ENCODE results near the gene PCK2.

The PCK2 gene

DNA sequence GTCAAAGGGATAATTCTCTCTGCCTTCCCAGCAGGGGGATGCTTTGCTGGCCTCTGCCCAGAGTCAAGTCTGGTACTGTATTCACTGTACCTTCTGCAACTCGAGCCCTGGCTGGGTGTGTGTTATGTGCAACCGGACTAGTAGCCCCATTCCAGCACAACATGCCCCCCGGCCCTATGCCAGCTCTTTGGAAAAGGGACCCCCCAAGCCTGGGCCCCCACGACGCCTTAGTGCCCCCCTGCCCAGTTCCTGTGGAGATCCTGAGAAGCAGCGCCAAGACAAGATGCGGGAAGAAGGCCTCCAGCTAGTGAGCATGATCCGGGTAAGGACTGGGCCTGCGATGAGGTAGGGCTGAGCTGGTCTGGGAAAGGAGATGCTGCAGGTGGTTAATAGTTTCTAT, 56.5 kb downstream of the PCK2 start:
- in situ Hi-C loops (cut with MboI; ENCODE audit: low sequenced_read_pairs) = no loop called here

DNA sequence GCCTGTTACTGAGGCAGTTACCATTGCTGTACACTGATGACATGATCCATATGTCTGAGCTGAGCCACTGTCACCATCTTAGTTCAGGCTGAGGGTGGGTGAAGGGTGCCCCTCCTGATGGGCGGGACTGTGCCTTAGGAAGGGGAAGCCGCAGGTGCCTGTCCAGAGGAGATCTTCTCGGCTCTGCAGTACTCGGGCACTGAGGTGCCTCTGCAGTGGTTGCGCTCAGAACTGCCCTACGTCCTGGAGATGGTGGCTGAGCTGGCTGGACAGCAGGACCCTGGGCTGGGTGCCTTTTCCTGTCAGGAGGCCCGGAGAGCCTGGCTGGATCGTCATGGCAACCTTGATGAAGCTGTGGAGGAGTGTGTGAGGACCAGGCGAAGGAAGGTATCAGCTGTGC, 56.9 kb downstream of the PCK2 start:
- in situ Hi-C loops (cut with MboI; ENCODE audit: low sequenced_read_pairs) = no loop called here

DNA sequence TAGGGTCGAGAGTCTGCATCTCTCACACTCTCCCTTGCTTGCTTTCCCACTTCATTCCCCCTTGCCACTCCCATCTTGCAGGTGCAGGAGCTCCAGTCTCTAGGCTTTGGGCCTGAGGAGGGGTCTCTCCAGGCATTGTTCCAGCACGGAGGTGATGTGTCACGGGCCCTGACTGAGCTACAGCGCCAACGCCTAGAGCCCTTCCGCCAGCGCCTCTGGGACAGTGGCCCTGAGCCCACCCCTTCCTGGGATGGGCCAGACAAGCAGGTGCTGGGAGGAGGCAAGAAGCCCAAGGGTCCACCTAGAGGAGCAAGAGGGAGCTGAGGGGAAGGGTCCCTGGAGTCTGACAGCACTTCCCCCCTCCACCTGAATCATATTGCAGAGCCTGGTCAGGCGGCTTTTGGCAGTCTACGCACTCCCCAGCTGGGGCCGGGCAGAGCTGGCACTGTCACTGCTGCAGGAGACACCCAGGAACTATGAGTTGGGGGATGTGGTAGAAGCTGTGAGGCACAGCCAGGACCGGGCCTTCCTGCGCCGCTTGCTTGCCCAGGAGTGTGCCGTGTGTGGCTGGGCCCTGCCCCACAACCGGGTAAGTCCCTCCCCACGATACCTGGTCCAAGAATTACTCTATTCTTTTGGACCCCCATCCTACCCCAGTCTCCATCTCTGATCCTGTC, 57.4 kb downstream of the PCK2 start:
- in situ Hi-C loops (cut with MboI; ENCODE audit: low sequenced_read_pairs) = no loop called here
